GM19239 (cell line): Measurements from ENCODE around the gene ANO5.

Experiments
- DNase-seq: peaks from one replicate; pipeline ENCODE4 v3.0.0; 2011; ENCODE audit warnings: low spot score; ENCODE audit not compliant: insufficient read length
- FAIRE-seq: peaks from 2 replicates; lab custom pipeline; 2011; peaks lifted over from hg19 to GRCh38; lab: Jason Lieb, UNC

ANO5 gene

GRCh38 chr11:22192642-22193347, at the start of gene ANO5:
TSS of gene ANO5 (plus strand) at chr11:22193085. CDS start at chr11:22193493, 408 bp downstream.
- DNase-seq (no peak), FAIRE-seq (no peak)

- DNase-seq (no peak), FAIRE-seq (no peak)
Measured at GRCh38 chr11:22151649-22152197, 41.2 kb upstream of the ANO5 start.

- FAIRE-seq (no peak), DNase-seq (no peak)
Measured at GRCh38 chr11:22157531-22157930, 35.4 kb upstream of the ANO5 start.

- FAIRE-seq (no peak), DNase-seq (no peak)
Measured at GRCh38 chr11:22161489-22161888, 31.4 kb upstream of the ANO5 start.

GRCh38 chr11:22162756-22163155, 30.1 kb upstream of the ANO5 start:
- DNase-seq (no peak), FAIRE-seq (no peak)

- FAIRE-seq, result no peak
- DNase-seq, result no peak
Measured at GRCh38 chr11:22163394-22163797, 29.5 kb upstream of the ANO5 start.

GRCh38 chr11:22165087-22165486, 27.8 kb upstream of the ANO5 start:
- no peak for FAIRE-seq
- DNase-seq, result no peak

- FAIRE-seq, result no peak
- no peak for DNase-seq
Measured at GRCh38 chr11:22165759-22166513, 26.9 kb upstream of the ANO5 start.

GRCh38 chr11:22169833-22170232, 23.1 kb upstream of the ANO5 start:
- FAIRE-seq (no peak), DNase-seq (no peak)

GRCh38 chr11:22173532-22173931, 19.4 kb upstream of the ANO5 start:
- no peak for DNase-seq
- FAIRE-seq, result no peak

- DNase-seq (no peak), FAIRE-seq (no peak)
Measured at GRCh38 chr11:22177186-22177585, 15.7 kb upstream of the ANO5 start.

- no peak for DNase-seq
- FAIRE-seq, result no peak
Measured at GRCh38 chr11:22179626-22180025, 13.3 kb upstream of the ANO5 start.

- DNase-seq (no peak), FAIRE-seq (no peak)
Measured at GRCh38 chr11:22180131-22180530, 12.8 kb upstream of the ANO5 start.

GRCh38 chr11:22189660-22190059, 3.2 kb upstream of the ANO5 start:
- FAIRE-seq, result no peak

GRCh38 chr11:22190827-22191463, 1.9 kb upstream of the ANO5 start:
- DNase-seq (no peak), FAIRE-seq (peak; percentile 80)

More at GRCh38 chr11:22189660-22190059, 3.2 kb upstream of the ANO5 start:
- no peak for DNase-seq

GRCh38 chr11:22192289-22192641, 620 bp upstream of the ANO5 start:
- DNase-seq (no peak), FAIRE-seq (no peak)

GRCh38 chr11:22193348-22194051, 615 bp downstream of the ANO5 start:
- no peak for DNase-seq
- FAIRE-seq, result no peak

GRCh38 chr11:22194306-22194705, 1.4 kb downstream of the ANO5 start:
- FAIRE-seq (peak; percentile 49), DNase-seq (no peak)

GRCh38 chr11:22194907-22195306, 2.0 kb downstream of the ANO5 start:
- no peak for DNase-seq
- no peak for FAIRE-seq
